ENCODE measurements around the gene UPK3BL2. TPM values are rescaled to one million over a fixed set of nuclear protein-coding genes. Genes with fewer than 3 reads are reported as not detected.

UPK3BL2 gene
- total RNA-seq, 1 donor from 2014 or later, result 132 TPM

DNA sequence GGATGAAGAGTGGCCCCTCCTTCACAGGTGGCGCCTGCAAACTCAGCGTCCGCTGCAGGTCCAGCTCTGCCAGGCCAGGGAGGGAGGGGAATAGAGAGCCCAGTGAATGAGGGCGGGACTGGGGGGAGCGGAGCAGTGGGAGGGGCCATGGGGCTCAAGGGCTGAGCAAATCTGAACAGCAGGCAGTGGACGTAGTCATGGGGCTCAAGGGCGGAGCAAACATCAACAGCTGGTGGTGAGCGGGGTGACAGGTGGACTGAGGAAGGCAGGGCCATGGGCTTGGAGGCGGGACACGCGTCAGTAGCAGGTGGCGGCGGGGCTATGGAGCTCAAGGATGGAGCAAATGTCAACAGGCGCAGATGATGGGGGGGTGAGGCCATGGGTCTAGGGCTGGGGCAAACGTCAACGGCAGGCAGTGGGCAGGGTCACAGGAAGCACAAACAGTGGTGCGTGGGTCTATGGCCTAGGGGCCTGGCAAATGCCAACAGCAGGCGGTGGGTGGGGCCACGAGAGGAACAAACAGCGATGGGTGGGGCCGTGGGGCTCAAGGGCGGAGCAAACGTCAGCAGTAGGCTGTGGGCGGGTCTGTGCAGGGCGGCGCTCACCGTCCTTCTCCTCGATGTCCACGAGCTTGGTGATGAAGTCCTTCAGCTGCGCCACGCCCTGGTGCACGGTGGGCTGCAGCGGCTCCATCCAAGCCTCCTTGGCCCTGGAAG, 50.1 kb downstream of the UPK3BL2 start:
- peak; percentile 15 for DNase-seq (ENCODE audit: low spot score)

DNA sequence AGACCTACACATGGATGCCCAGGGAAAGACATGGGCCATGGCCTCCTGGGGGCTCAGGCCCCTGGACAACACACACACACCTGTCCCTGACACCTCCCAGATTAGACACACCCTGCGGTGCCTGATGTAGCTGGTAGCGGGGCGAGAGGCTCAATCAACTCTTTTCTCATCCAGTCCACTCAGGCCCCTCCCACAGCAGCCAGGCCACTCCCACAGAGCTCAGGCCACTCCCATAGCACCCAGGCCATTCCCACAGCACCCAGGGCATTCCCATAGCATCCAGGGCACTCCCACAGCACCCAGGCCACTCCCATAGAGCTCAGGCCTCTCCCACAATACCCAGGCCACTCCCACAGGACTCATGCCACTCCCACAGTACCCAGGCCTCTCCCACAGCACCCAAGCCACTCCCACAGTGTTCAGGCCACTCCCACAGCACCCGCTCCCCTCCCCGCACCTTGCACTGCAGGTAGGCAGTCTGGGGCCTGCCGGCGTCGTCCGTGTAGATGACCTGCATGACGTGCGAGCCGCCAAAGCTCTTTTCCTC, 52.9 kb downstream of the UPK3BL2 start:
- peak; percentile 45 for DNase-seq (ENCODE audit: low spot score)

Other genes starting within 250 kb of the UPK3BL2 start
- gene SPDYE6, start 187.3 kb downstream of the UPK3BL2 start, total RNA-seq, result not detected
- 22.8 TPM for gene PRKRIP1, start 147.3 kb downstream of the UPK3BL2 start, total RNA-seq
- 19.7 TPM for gene ORAI2, start 110.1 kb downstream of the UPK3BL2 start, total RNA-seq
- gene ALKBH4, start 78.8 kb downstream of the UPK3BL2 start, total RNA-seq, result 10.3 TPM
- gene LRWD1, start 78.7 kb downstream of the UPK3BL2 start, total RNA-seq, result 11.4 TPM
- 53.1 TPM for gene POLR2J, start 64.8 kb downstream of the UPK3BL2 start, total RNA-seq
- 10.9 TPM for gene RASA4B, start 25.9 kb downstream of the UPK3BL2 start, total RNA-seq
- gene SPDYE2, start 7.5 kb upstream of the UPK3BL2 start, total RNA-seq, result 0.52 TPM
- 64.3 TPM for gene POLR2J3, start 28.9 kb upstream of the UPK3BL2 start, total RNA-seq
- 76.5 TPM for gene RASA4, start 73.1 kb upstream of the UPK3BL2 start, total RNA-seq
- 292 TPM for gene UPK3BL1, start 99.1 kb upstream of the UPK3BL2 start, total RNA-seq
- not detected for gene SPDYE2B, start 106.6 kb upstream of the UPK3BL2 start, total RNA-seq
- 17.3 TPM for gene POLR2J2, start 128.0 kb upstream of the UPK3BL2 start, total RNA-seq
- gene FAM185A, start 205.3 kb upstream of the UPK3BL2 start, total RNA-seq, result 12.8 TPM